Hepatocyte (in vitro differentiated cells): ENCODE data around the gene DENND5A. TPM values are rescaled to one million over a fixed set of nuclear protein-coding genes. Genes with fewer than 3 reads are reported as not detected.
A peak's percentile ranks its signal among the peaks of the same experiment; 100 is the strongest.

Experiments used
- DNase-seq: peaks from one replicate; pipeline ENCODE4 v3.0.0-alpha.2; 2016; ENCODE audit warnings: low spot score
- H2AFZ ChIP-seq: fragments of 200-600 bp; sonication (generic); 2 replicates; pipeline ENCODE4 v1.6.0; 2016; ENCODE audit warnings: antibody characterized with exemption, mild to moderate bottlenecking
- H3K27ac ChIP-seq: fragments of 200-600 bp; sonication (generic); 2 replicates; pipeline ENCODE4 v1.5.1; 2016; ENCODE audit warnings: mild to moderate bottlenecking
- H3K27me3 ChIP-seq: fragments of 200-600 bp; sonication (generic); 2 replicates; pipeline ENCODE4 v1.6.1; 2016
- H3K36me3 ChIP-seq: fragments of 200-600 bp; sonication (generic); replicated peaks from 2 replicates; pipeline ENCODE4 v1.5.1; 2016; ENCODE audit warnings: low read depth; ENCODE audit not compliant: insufficient read depth
- H3K4me1 ChIP-seq: fragments of 200-600 bp; sonication (generic); 2 replicates; pipeline ENCODE4 v1.5.1; 2016; ENCODE audit warnings: mild to moderate bottlenecking, moderate library complexity; ENCODE audit not compliant: insufficient read depth
- H3K4me2 ChIP-seq: fragments of 200-600 bp; sonication (generic); 2 replicates; pipeline ENCODE4 v1.6.0; 2016
- H3K4me3 ChIP-seq: fragments of 200-600 bp; sonication (generic); 2 replicates; pipeline ENCODE4 v1.5.1; 2016; ENCODE audit warnings: mild to moderate bottlenecking
- H3K79me2 ChIP-seq: fragments of 200-600 bp; sonication (generic); 2 replicates; pipeline ENCODE4 v1.6.0; 2017; ENCODE audit warnings: mild to moderate bottlenecking
- H3K9me2 ChIP-seq: fragments of 200-600 bp; sonication (generic); replicated peaks from 2 replicates; pipeline ENCODE4 v1.6.0; 2017; ENCODE audit warnings: mild to moderate bottlenecking; ENCODE audit not compliant: insufficient read depth
- H3K9me3 ChIP-seq: fragments of 200-600 bp; sonication (generic); 2 replicates; pipeline ENCODE4 v1.5.1; 2016; ENCODE audit warnings: low read depth, mild to moderate bottlenecking
- H4K20me1 ChIP-seq: fragments of 200-600 bp; sonication (generic); 2 replicates; pipeline ENCODE4 v1.6.0; 2016; ENCODE audit warnings: mild to moderate bottlenecking; ENCODE audit not compliant: insufficient read depth, poor library complexity, severe bottlenecking
- EZH2 ChIP-seq: fragments of 200-600 bp; sonication (generic); IDR thresholded peaks from 2 replicates; pipeline ENCODE4 v1.6.1; 2016; ENCODE audit warnings: antibody characterized with exemption, mild to moderate bottlenecking, borderline replicate concordance
- EZH2phosphoT487 ChIP-seq: fragments of 200-600 bp; sonication (generic); IDR thresholded peaks from one replicate; pipeline ENCODE4 v1.6.1; 2018; ENCODE audit warnings: antibody characterized with exemption, mild to moderate bottlenecking, low read depth, moderate library complexity; ENCODE audit not compliant: unreplicated experiment, severe bottlenecking
- WGBS: methylation state at CpG from one replicate; pipeline ENCODE4 v1.1.6; 2016; ENCODE audit warnings: low lambda C conversion rate; ENCODE audit errors: missing lambda C conversion rate; 5-methylcytosine and 5-hydroxymethylcytosine counted together
- polyA plus RNA-seq: library from polyadenylated mRNA; unstranded; fragments of >200 nt; fragmentation: Nextera tagmentation; extraction: Ambion mirVana; gene quantifications from 2 replicates; pipeline ENCODE4 v1.2.1, GENCODE V29; 2016
- total RNA-seq: library from RNA; depleted of rRNA; stranded (reverse); fragments of >200 nt; gene quantifications from 2 replicates; pipeline ENCODE4 v1.2.3, GENCODE V29; 2014
- TF ChIP-seq, protein P1 (sequence below): fragments of 200-600 bp; sonication (generic); IDR thresholded peaks from 2 replicates; pipeline ENCODE4 v1.5.1; 2016; ENCODE audit warnings: antibody characterized with exemption, mild to moderate bottlenecking; ENCODE audit not compliant: poor library complexity

DENND5A gene
- total and polyA plus RNA-seq, 2 experiments from 2014 or later: 29.7 to 56.4 TPM

DNA sequence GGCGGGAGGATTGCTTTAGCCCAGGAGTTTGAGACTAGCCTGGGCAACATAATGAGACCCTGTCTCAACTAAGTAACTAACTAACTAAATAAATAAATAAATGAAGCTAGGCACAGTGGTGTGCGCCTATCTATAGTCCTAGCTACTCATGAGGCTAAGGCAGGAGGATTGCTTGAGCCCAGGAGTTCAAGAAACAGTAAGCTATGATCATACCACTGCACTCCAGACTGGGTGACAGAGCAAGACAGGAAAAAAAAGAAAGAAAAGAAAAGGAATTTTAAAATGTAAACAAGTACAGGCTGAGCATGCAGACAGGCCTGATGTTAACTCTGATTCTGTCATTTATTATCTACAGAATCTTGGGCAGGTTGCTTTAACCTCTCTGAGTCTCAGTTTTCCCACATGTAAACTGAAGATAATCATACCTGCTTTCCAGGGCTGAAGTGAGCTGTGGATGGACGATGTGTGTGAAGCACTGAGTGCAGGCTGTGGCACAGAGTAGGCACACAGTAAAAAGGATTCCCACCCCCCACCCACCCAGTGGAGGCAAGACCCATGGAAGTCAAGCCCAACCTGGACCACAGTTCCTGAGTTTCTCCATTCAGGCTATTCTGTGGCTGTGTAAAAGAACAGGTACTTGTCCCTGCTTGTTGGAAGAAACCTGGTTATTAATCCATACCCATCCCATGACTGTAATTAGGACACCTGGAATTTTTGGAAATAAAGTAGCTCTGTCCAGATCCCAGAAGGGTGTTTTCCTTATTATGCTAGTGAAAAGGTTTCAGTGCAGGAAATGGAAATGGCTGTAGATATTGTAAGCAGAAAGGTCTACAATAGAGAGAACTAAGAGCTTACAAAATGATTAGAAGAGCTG lies 155.1 kb downstream of the DENND5A start:
- no peak for DNase-seq
- Histone ChIP-seq H3K4me2 (no peak overlapping the region), H3K4me3 (no peak overlapping the region), H3K27me3 (no peaks in the 10 kb centered on the region), H4K20me1 (no peaks in the 10 kb centered on the region), H3K27ac (no peak overlapping the region), H3K79me2 (no peaks in the 10 kb centered on the region), H3K9me3 (peaks cover 10% of the 10 kb centered on the region), H2AFZ (no peak overlapping the region), H3K4me1 (no peaks in the 10 kb centered on the region), H3K36me3 (no peaks in the 10 kb centered on the region), H3K9me2 (no peaks in the 10 kb centered on the region)
- 79% methylated on average over 3 of the region's 3 CpGs for WGBS
- TF ChIP-seq EZH2phosphoT487: no peak
- TF ChIP-seq EZH2: no peak
- TF ChIP-seq, protein P1, sequence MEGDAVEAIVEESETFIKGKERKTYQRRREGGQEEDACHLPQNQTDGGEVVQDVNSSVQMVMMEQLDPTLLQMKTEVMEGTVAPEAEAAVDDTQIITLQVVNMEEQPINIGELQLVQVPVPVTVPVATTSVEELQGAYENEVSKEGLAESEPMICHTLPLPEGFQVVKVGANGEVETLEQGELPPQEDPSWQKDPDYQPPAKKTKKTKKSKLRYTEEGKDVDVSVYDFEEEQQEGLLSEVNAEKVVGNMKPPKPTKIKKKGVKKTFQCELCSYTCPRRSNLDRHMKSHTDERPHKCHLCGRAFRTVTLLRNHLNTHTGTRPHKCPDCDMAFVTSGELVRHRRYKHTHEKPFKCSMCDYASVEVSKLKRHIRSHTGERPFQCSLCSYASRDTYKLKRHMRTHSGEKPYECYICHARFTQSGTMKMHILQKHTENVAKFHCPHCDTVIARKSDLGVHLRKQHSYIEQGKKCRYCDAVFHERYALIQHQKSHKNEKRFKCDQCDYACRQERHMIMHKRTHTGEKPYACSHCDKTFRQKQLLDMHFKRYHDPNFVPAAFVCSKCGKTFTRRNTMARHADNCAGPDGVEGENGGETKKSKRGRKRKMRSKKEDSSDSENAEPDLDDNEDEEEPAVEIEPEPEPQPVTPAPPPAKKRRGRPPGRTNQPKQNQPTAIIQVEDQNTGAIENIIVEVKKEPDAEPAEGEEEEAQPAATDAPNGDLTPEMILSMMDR: no peak

DNA sequence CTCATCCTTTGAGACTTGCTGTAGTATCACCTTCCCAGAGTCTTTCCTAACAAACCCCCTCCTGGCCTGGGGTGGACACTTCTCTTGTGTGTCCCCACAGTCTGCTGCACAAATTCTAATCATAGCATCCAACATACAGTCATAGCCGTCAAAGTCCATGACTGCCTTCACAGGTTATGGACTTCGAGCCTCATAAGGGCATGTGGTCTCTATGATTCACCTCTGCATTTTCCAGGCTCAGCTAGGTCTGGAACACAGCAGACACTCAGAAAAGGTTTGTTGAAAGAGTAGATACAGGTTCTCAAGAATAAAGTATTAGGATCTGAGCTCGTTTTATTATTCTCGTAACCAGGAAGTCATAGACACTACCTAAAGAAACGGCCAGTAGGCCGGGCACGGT lies 160.6 kb downstream of the DENND5A start:
- Histone ChIP-seq H3K4me1 (no peaks in the 10 kb centered on the region), H3K79me2 (no peaks in the 10 kb centered on the region), H3K27ac (no peak overlapping the region), H3K36me3 (no peaks in the 10 kb centered on the region), H4K20me1 (no peaks in the 10 kb centered on the region), H3K4me2 (no peak overlapping the region), H2AFZ (no peak overlapping the region), H3K9me2 (no peaks in the 10 kb centered on the region), H3K27me3 (no peaks in the 10 kb centered on the region), H3K4me3 (no peak overlapping the region), H3K9me3 (no peaks in the 10 kb centered on the region)
- 91% methylated on average over 7 of the region's 7 CpGs for WGBS
- TF ChIP-seq EZH2 (no peak), EZH2phosphoT487 (no peak)
- TF ChIP-seq, protein P1: no peak
- DNase-seq: peak; percentile 49

DNA sequence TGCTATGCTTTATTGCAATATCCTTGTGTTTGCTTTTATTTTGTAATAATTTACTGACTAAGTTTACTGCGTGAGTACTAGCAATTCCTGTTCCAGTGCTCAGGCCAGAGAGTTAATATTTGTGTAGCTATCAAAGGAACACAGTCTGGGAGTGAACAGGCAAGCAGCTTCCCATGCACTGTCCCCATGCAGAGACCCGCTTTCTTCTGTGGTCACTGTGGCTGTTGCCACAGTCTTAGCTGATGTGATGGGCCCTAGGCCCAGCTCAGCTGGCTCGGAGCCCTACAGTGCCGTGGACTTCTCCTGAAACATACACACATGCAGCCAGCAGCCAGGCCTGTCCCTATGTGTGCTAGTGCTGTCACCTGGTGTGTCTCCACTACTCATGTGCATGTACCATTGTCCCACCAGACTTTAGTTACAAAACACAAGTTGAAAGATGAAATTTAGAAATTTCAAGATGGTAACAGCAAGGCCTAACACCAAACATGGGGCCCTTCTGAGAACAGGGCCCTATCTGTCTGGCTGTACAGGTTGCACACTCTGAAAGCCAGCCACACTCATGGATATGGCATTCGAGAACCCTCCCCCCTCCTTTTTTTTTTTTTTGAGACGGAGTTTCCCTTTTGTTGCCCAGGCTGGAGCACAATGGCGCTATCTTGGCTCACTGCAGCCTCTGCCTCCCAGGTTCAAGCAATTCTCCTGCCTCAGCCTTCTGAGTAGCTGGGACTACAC lies 161.4 kb downstream of the DENND5A start:
- Histone ChIP-seq H3K79me2 (no peaks in the 10 kb centered on the region), H3K4me2 (no peak overlapping the region), H2AFZ (no peak overlapping the region), H3K4me1 (no peaks in the 10 kb centered on the region), H3K9me2 (no peaks in the 10 kb centered on the region), H3K36me3 (no peaks in the 10 kb centered on the region), H3K4me3 (no peak overlapping the region), H4K20me1 (no peaks in the 10 kb centered on the region), H3K9me3 (no peaks in the 10 kb centered on the region), H3K27me3 (no peaks in the 10 kb centered on the region), H3K27ac (peak overlapping the region; percentile 47)
- 79% methylated on average over 7 of the region's 7 CpGs for WGBS
- no peak for DNase-seq
- TF ChIP-seq, protein P1: no peak
- TF ChIP-seq EZH2 (no peak), EZH2phosphoT487 (no peak)
